Choroid plexus epithelial cell (primary cell): ENCODE data around the gene MYOF.

Source experiments
- DNase-seq: peaks from one replicate; pipeline ENCODE4 v3.0.0-alpha.2; 2010; ENCODE audit warnings: low read depth
- H3K4me3 ChIP-seq: 2 replicates; pipeline ENCODE4 v1.5.1; 2011; ENCODE audit warnings: low read depth, mild to moderate bottlenecking, control low read depth, low read length, moderate library complexity
- TF ChIP-seq, protein P1 (sequence below): conservative IDR thresholded peaks from 2 replicates; pipeline ENCODE4 v1.5.1; 2011; ENCODE audit warnings: low read depth, mild to moderate bottlenecking, control low read depth, inconsistent platforms, low read length, moderate library complexity

The MYOF gene

GRCh38 chr10:93417921-93418320 is 64.2 kb downstream of the MYOF start:
- TF ChIP-seq, protein P1, sequence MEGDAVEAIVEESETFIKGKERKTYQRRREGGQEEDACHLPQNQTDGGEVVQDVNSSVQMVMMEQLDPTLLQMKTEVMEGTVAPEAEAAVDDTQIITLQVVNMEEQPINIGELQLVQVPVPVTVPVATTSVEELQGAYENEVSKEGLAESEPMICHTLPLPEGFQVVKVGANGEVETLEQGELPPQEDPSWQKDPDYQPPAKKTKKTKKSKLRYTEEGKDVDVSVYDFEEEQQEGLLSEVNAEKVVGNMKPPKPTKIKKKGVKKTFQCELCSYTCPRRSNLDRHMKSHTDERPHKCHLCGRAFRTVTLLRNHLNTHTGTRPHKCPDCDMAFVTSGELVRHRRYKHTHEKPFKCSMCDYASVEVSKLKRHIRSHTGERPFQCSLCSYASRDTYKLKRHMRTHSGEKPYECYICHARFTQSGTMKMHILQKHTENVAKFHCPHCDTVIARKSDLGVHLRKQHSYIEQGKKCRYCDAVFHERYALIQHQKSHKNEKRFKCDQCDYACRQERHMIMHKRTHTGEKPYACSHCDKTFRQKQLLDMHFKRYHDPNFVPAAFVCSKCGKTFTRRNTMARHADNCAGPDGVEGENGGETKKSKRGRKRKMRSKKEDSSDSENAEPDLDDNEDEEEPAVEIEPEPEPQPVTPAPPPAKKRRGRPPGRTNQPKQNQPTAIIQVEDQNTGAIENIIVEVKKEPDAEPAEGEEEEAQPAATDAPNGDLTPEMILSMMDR, result no peak
- no peak for DNase-seq
- H3K4me3 ChIP-seq, result no peak overlapping the region

- DNase-seq, result no peak
- H3K4me3 ChIP-seq, result no peak overlapping the region
- TF ChIP-seq, protein P1, result no peak
These were observed 64.9 kb downstream of the MYOF start for GRCh38 chr10:93417266-93417665.

GRCh38 chr10:93416824-93417223 is 65.3 kb downstream of the MYOF start:
- H3K4me3 ChIP-seq, result no peak overlapping the region
- TF ChIP-seq, protein P1, result no peak
- no peak for DNase-seq

GRCh38 chr10:93415693-93416092 is 66.4 kb downstream of the MYOF start:
- TF ChIP-seq, protein P1, result peak; percentile 47
- H3K4me3 ChIP-seq, result no peak overlapping the region
- DNase-seq, result no peak

DNA sequence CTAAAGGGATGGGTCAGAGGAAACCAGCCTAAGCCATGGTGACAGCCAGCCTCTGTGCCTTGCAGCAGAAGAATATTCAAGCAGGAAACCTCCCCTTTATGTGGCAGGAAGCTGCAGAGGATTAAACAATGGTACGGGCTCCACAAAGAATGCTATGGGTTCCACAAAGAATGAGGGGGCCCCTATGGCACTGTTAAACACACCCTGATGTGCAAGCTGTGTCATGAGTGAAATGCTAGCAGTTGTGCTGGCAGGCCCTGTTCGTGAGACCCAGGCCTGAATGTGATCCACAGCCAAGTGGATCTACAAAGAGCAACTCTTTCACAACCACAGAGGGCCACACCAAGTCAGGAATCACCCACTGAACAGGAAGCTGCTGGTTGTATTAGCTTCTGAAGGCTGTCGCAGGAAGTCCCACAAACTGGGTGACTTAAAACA is 68.9 kb downstream of the MYOF start:
- peak; percentile 41 for DNase-seq
- TF ChIP-seq, protein P1, result no peak
- H3K4me3 ChIP-seq, result no peak overlapping the region

DNA sequence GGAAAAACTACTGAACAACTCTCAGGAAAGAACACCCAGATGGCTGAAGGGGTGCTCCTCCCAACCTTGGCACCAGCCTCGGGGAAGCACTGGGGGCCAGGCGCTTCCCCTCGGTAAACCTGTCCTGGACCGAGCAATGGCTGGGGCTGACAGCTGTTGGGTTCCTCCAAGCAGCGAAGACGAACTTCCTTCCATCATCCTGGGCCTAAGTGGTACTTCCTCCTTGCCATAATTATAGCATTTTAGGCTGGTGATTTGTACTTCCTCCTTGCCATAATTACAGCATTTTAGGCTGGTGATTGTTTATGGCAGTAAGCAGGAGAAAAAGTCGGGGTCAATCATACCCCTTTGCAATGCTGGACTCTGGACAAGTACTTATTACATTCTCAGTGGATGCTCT is 69.3 kb downstream of the MYOF start:
- H3K4me3 ChIP-seq, result no peak overlapping the region

DNA sequence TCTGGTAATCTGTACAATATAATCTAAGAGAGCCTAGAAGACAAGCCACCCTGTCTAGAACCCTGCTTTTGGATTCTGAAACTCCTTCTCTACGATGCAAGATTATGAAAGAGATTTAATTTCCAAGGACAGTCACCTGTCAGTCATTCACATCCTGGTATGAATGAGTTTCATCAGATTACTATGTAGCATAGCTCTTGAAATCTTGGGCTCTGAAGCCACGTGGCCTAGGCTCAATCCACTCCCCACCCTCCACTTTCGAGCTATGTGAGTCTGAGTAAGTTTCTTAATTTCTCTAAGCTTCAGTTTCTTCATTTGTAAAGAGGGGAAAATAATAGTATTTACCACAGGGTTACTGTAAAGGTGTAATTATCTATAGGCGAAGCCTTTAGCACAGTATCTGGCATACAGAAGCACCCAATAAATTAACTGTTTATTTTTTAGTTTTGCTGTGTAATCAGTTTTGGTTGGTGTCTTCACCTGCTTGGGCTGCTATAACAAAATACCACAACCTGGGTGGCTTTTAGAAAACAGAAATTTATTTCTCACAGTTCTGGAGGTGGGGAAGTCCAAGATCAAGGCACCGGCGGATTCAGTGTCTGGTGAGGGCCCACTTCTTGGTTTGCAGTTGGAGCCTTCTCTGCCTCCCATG is 71.3 kb downstream of the MYOF start:
- DNase-seq, result no peak
- no peak overlapping the region for H3K4me3 ChIP-seq
- TF ChIP-seq, protein P1, result no peak

More for the DNA sequence above, 69.3 kb downstream of the MYOF start:
- TF ChIP-seq, protein P1, result no peak
- DNase-seq, result no peak
